Right lobe of liver (tissue), 6 donors: ENCODE results near the gene MEIS2. TPM values are rescaled to one million over a fixed set of nuclear protein-coding genes. Genes with fewer than 3 reads are reported as not detected.
A peak's percentile ranks its signal among the peaks of the same experiment; 100 is the strongest.

ENCODE experiments used
- ATAC-seq, 4 donors: fragments of 200-7000 bp; cut with Tn5 transposase; one replicate each; pipeline ENCODE4 v1.9.1; 2020; ENCODE audit warnings: mild to moderate bottlenecking in 4 of 4, moderate library complexity in 4 of 4
- DNase-seq, 3 donors: peaks; one replicate each; pipeline ENCODE4 v3.0.0-alpha.2; 2020
- H3K27ac ChIP-seq, 3 donors: fragments of 200-600 bp; one replicate each; pipeline ENCODE4 v1.8.0; 2022
- H3K27me3 ChIP-seq, 2 donors: fragments of 200-600 bp; one replicate each; pipeline ENCODE4 v1.8.0; 2022
- H3K36me3 ChIP-seq, 4 donors: fragments of 200-600 bp; sonication (generic) in 1 of 4; one replicate each; pipeline versions ENCODE4 v1.5.1 to v1.8.0; 2017 to 2022; ENCODE audit warnings: control low read depth in 1 of 4
- H3K4me1 ChIP-seq, 4 donors: fragments of 200-600 bp; sonication (generic) in 1 of 4; one replicate each; pipeline versions ENCODE4 v1.5.1 to v1.8.0; 2017 to 2022; ENCODE audit warnings: control low read depth in 1 of 4
- H3K4me3 ChIP-seq, 3 donors: fragments of 200-600 bp; one replicate each; pipeline ENCODE4 v1.8.0; 2022
- H3K9me3 ChIP-seq, 4 donors: fragments of 200-600 bp; sonication (generic) in 1 of 4; one replicate each; pipeline versions ENCODE4 v1.5.1 to v1.8.0; 2017 to 2022; ENCODE audit warnings: control low read depth in 1 of 4
- POLR2A ChIP-seq: fragments of 450-650 bp; IDR thresholded peaks from one replicate; pipeline ENCODE4 v1.6.1; 2017; ENCODE audit warnings: antibody characterized with exemption, mild to moderate bottlenecking
- WGBS: methylation state at CpG from one replicate; pipeline ENCODE4 v1.1.6; 2018; ENCODE audit warnings: low coverage, low lambda C conversion rate; ENCODE audit not compliant: insufficient coverage; ENCODE audit errors: missing lambda C conversion rate; 5-methylcytosine and 5-hydroxymethylcytosine counted together
- intact Hi-C, 2 donors: fragments of 100-400 bp; cut with DNase I; formaldehyde crosslinking; loops; one replicate each; pipeline versions ENCODE4 v1.11.2 to v1.14.1; 2022
- total RNA-seq, 6 experiments: library from RNA; depleted of rRNA in 2 of 6; stranded (reverse); fragments of >200 nt in 2 of 6; fragmentation: NEBNext Ultra II Directional in 3 of 6; extraction: Animal tissue kit (Norgen Biotek cat#: 25700) in 3 of 6; gene quantifications; one replicate each; pipeline versions ENCODE4 v1.1.0 to v1.2.4, GENCODE V29; 2016 to 2023
- TF ChIP-seq, protein P1 (sequence below), 4 donors: fragments of 200-600 bp in 3 of 4; fragments of 450-650 bp in 1 of 4; IDR thresholded peaks; one replicate each; pipeline versions ENCODE4 v1.5.1 to v1.8.0; 2016 to 2022; ENCODE audit warnings: antibody characterized with exemption in 4 of 4, mild to moderate bottlenecking in 2 of 4
- donor health status: DM: no; HTN: yes; CAD: no.
- donor health status: DM: no; HTN: no; CAD: no.
- donor health status: DM: no; HTN: no; CAD: no.
- donor health status: DM: no; HTN: yes; CAD: no.
- donor health status: DM: no; HTN: yes; CAD: no.

MEIS2 gene
- total RNA-seq, 6 experiments from 2014 or later = 6.1 to 18.0 (median 7.9) TPM

DNA sequence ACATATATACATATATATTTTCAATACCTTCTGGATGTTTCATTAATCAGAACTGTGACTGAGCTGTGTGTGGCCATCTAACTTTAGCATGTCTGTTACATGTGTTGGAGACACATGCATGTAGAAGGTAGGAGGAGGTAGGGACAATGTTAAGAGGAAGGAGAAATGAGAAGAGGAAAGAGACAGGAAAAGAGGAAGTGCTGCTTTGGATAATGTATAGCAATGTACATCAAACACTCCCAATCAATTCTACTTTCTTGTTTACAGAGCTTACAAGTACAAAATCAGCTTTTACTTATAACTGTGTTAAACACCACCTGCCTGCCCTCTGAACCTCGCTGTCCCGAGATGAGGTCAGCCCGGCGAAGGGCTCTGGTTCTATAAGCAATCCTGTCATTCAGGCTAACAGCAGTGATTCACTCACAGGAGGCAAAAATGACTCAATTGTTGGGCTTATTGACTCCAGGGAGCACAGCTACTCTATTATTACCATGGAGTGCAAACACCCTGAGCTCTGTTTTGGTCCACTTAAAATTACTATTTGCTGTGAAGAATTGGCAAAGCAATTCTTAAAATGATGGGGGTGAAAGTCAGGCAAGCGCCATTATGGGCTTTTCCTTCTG is 188.9 kb downstream of the MEIS2 start:
- intact Hi-C loops = no loop called here
- no peaks in the 10 kb centered on the region for H3K27me3 ChIP-seq
- H3K36me3 ChIP-seq = no peaks in the 10 kb centered on the region
- DNase-seq (no peak), ATAC-seq (no peak)
- TF ChIP-seq, protein P1, sequence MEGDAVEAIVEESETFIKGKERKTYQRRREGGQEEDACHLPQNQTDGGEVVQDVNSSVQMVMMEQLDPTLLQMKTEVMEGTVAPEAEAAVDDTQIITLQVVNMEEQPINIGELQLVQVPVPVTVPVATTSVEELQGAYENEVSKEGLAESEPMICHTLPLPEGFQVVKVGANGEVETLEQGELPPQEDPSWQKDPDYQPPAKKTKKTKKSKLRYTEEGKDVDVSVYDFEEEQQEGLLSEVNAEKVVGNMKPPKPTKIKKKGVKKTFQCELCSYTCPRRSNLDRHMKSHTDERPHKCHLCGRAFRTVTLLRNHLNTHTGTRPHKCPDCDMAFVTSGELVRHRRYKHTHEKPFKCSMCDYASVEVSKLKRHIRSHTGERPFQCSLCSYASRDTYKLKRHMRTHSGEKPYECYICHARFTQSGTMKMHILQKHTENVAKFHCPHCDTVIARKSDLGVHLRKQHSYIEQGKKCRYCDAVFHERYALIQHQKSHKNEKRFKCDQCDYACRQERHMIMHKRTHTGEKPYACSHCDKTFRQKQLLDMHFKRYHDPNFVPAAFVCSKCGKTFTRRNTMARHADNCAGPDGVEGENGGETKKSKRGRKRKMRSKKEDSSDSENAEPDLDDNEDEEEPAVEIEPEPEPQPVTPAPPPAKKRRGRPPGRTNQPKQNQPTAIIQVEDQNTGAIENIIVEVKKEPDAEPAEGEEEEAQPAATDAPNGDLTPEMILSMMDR (IDR thresholded peaks at IDR 0.05) = no peak
- no peak for TF ChIP-seq POLR2A
- H3K27ac ChIP-seq = no peak overlapping the region
- H3K4me1 ChIP-seq = peaks cover 0 to 20% (median 5%) of the 10 kb centered on the region in 4 donors
- H3K4me3 ChIP-seq = no peak overlapping the region
- H3K9me3 ChIP-seq = no peaks in the 10 kb centered on the region
- 96% methylated on average over 5 of the region's 5 CpGs for WGBS

DNA sequence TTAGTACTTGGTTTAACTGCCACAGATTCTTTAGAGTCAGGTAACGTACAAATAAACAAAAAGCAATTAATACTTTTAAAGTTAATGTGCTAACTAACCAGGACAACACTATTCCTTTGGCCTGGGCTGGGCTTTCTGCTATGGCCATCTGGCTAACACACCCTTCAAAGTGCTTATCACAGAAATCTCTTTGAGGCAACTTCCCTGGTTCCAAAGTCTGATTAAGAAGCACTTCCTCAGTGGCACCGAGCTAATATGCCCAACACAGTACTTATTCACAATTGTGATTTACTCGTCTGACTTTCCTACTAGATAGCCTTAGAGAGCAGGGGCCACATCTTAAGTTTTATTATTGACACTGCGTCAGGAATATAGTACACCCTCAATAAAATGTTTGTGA is 191.4 kb downstream of the MEIS2 start:
- no peak for TF ChIP-seq POLR2A
- TF ChIP-seq, protein P1 (IDR thresholded peaks at IDR 0.05) = no peak
- H3K9me3 ChIP-seq = no peaks in the 10 kb centered on the region
- ATAC-seq = no peak
- DNase-seq = no peak
- no peaks in the 10 kb centered on the region for H3K27me3 ChIP-seq
- H3K27ac ChIP-seq = no peak overlapping the region
- H3K4me1 ChIP-seq = peaks cover 0 to under 1% (median 0%) of the 10 kb centered on the region in 4 donors
- H3K4me3 ChIP-seq = no peak overlapping the region
- intact Hi-C loops = no loop called here
- 81% methylated on average over 4 of the region's 4 CpGs for WGBS
- no peaks in the 10 kb centered on the region for H3K36me3 ChIP-seq

DNA sequence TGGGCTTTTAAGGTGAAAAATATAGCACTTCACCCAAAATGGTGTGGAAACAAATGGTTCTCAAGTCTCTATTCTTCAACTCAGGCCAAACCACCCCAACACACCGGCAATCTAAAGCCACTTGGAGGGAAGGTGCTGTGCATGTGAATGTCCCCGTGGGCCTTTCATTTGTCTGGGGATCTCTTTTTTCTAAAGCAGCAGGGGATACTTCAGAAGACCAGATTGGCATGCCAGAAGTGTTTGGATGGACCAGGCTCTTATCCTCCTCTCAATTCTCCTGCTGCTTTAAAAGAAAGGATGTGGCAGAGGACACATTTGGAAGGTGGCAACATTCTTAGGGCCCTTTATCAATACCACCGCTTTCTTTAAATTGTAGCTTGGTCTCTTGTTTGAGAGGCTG is 193.1 kb downstream of the MEIS2 start:
- Histone ChIP-seq H3K4me1 (no peaks in the 10 kb centered on the region), H3K4me3 (no peak overlapping the region), H3K27ac (no peak overlapping the region), H3K36me3 (no peaks in the 10 kb centered on the region), H3K9me3 (no peaks in the 10 kb centered on the region), H3K27me3 (no peaks in the 10 kb centered on the region)
- no peak for DNase-seq
- TF ChIP-seq, protein P1 (IDR thresholded peaks at IDR 0.05) = no peak
- no peak for TF ChIP-seq POLR2A
- intact Hi-C loops = no loop called here
- WGBS = 100% methylated on average over 3 of the region's 3 CpGs
- no peak for ATAC-seq

DNA sequence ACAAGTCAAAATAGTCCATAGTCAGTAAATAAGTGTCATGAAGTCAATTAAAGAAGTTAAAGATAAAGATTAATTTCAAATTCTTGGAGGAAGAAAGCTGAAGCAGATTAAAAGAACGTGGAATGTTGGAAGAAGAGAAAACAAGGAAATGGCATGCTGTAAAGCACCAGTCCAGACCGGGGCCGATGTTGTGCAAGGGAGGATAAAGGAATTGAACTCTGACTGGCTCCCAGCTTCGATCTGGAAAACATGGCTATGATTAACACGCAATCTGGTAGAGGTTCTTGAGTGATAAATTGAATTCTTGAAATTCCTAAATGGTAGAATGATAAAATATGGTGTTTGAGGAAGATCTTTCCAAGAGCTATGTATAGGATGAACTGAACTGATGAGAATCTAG is 194.4 kb downstream of the MEIS2 start:
- intact Hi-C loops = no loop called here
- ATAC-seq = peak in 2 of 4 donors; percentile 53 to 83
- Histone ChIP-seq H3K27me3 (no peaks in the 10 kb centered on the region), H3K27ac (no peak overlapping the region), H3K4me1 (no peaks in the 10 kb centered on the region), H3K36me3 (no peaks in the 10 kb centered on the region), H3K4me3 (no peak overlapping the region), H3K9me3 (no peaks in the 10 kb centered on the region)
- peak in 1 of 3 donors; percentile 44 for DNase-seq
- TF ChIP-seq, protein P1 (IDR thresholded peaks at IDR 0.05) = no peak
- TF ChIP-seq POLR2A = no peak
- whole genome bisulfite sequencing = 34% methylated on average over 5 of the region's 5 CpGs
